Activated B cell treated with CpG ODN at 0.5 μM for 24 hours (primary cell): ENCODE results near the gene JUP. TPM values are rescaled to one million over a fixed set of nuclear protein-coding genes. Genes with fewer than 3 reads are reported as not detected.

Experiments used
- ATAC-seq: fragments of 200-7000 bp; cut with Tn5 transposase; one replicate; pipeline ENCODE4 v1.10.0; 2021; ENCODE audit warnings: low read depth, mild to moderate bottlenecking, moderate library complexity
- CTCF ChIA-PET: fragments of 350-600 bp; sonication (Branson Sonifier 250); formaldehyde crosslinking; loops from one replicate; lab custom pipeline; 2021; ENCODE audit warnings: antibody characterized with exemption; lab: Charles Lee
- POLR2A ChIA-PET: fragments of 350-600 bp; sonication (Branson Sonifier 250); formaldehyde crosslinking; loops from one replicate; lab custom pipeline; 2021; ENCODE audit warnings: antibody characterized with exemption; lab: Charles Lee
- DNase-seq: peaks from one replicate; pipeline ENCODE4 v3.0.0; 2022
- H3K27ac Mint-ChIP-seq: one replicate; pipeline ENCODE4 v1.8.0; 2020; ENCODE audit warnings: mixed read lengths
- H3K27me3 Mint-ChIP-seq: one replicate; pipeline ENCODE4 v1.8.0; 2021; ENCODE audit warnings: mixed read lengths
- H3K36me3 Mint-ChIP-seq: one replicate; pipeline ENCODE4 v1.8.0; 2021; ENCODE audit warnings: low read depth, mixed read lengths
- H3K4me1 Mint-ChIP-seq: one replicate; pipeline ENCODE4 v1.8.0; 2021; ENCODE audit warnings: mixed read lengths
- H3K4me3 Mint-ChIP-seq: one replicate; pipeline ENCODE4 v1.8.0; 2020; ENCODE audit warnings: mild to moderate bottlenecking, mixed read lengths
- H3K9me3 Mint-ChIP-seq: one replicate; pipeline ENCODE4 v1.8.0; 2020; ENCODE audit warnings: mixed read lengths
- CTCF ChIP-seq: fragments of 200-600 bp; IDR thresholded peaks from one replicate; pipeline ENCODE4 v1.8.0; 2022; ENCODE audit warnings: antibody characterized with exemption, mild to moderate bottlenecking
- intact Hi-C: fragments of 100-400 bp; cut with micrococcal nuclease; formaldehyde crosslinking; loops from one replicate; pipeline ENCODE4 v1.15.1; 2024
- total RNA-seq: library from RNA; stranded (reverse); gene quantifications from 2 replicates; pipeline ENCODE4 v1.2.3, GENCODE V29; 2022

JUP gene
- total RNA-seq, 1 donor from 2014 or later = 31.1 TPM

- DNase-seq = no peak
- CTCF ChIA-PET = no interaction called here
- intact Hi-C loops = no loop called here
- Mint-ChIP-seq H3K27me3 (no peaks in the 10 kb centered on the region), H3K4me3 (no peak overlapping the region), H3K36me3 (peaks cover 31% of the 10 kb centered on the region), H3K4me1 (no peaks in the 10 kb centered on the region), H3K9me3 (no peaks in the 10 kb centered on the region), H3K27ac (no peak overlapping the region)
- no peak for TF ChIP-seq CTCF
- no peak for ATAC-seq
- POLR2A ChIA-PET = no interaction called here
These were observed 37.6 kb upstream of the JUP start for GRCh38 chr17:41824086-41824485.

- DNase-seq (no peak), ATAC-seq (no peak)
- Mint-ChIP-seq H3K27me3 (no peaks in the 10 kb centered on the region), H3K4me3 (no peak overlapping the region), H3K27ac (no peak overlapping the region), H3K36me3 (peaks cover 27% of the 10 kb centered on the region), H3K9me3 (no peaks in the 10 kb centered on the region), H3K4me1 (no peaks in the 10 kb centered on the region)
- ChIA-PET CTCF (no interaction called here), POLR2A (no interaction called here)
- intact Hi-C loops = no loop called here
- TF ChIP-seq CTCF = no peak
These were observed 37.1 kb upstream of the JUP start for GRCh38 chr17:41823580-41823979.

GRCh38 chr17:41823141-41823524 lies 36.6 kb upstream of the JUP start:
- no peak overlapping the region for H3K4me3 Mint-ChIP-seq
- ATAC-seq = no peak
- no peaks in the 10 kb centered on the region for H3K9me3 Mint-ChIP-seq
- CTCF ChIA-PET = no interaction called here
- peaks cover 24% of the 10 kb centered on the region for H3K36me3 Mint-ChIP-seq
- POLR2A ChIA-PET = interaction anchor here (1.0 kb wide), 1 partner anchor 42 kb away, joined by 4 read pairs; the partner anchor contains the start of gene KLHL11
- H3K4me1 Mint-ChIP-seq = no peaks in the 10 kb centered on the region
- DNase-seq = no peak
- H3K27ac Mint-ChIP-seq = no peak overlapping the region
- intact Hi-C loops = no loop called here
- TF ChIP-seq CTCF = no peak
- no peaks in the 10 kb centered on the region for H3K27me3 Mint-ChIP-seq

- ATAC-seq (no peak), DNase-seq (no peak)
- Mint-ChIP-seq H3K9me3 (no peaks in the 10 kb centered on the region), H3K4me3 (no peak overlapping the region), H3K36me3 (peaks cover 19% of the 10 kb centered on the region), H3K27ac (no peak overlapping the region), H3K4me1 (no peaks in the 10 kb centered on the region), H3K27me3 (no peaks in the 10 kb centered on the region)
- ChIA-PET POLR2A (interaction anchor here (1.0 kb wide), 1 partner anchor 43 kb away, joined by 4 read pairs; the partner anchor contains the start of gene KLHL11), CTCF (no interaction called here)
- intact Hi-C loops = no loop called here
- TF ChIP-seq CTCF = no peak
These were observed 36.0 kb upstream of the JUP start for GRCh38 chr17:41822216-41823140.

GRCh38 chr17:41821776-41822175 lies 35.3 kb upstream of the JUP start:
- ChIA-PET POLR2A (no interaction called here), CTCF (no interaction called here)
- H3K9me3 Mint-ChIP-seq = no peaks in the 10 kb centered on the region
- H3K27me3 Mint-ChIP-seq = no peaks in the 10 kb centered on the region
- TF ChIP-seq CTCF = no peak
- H3K4me1 Mint-ChIP-seq = no peaks in the 10 kb centered on the region
- H3K4me3 Mint-ChIP-seq = no peak overlapping the region
- ATAC-seq (no peak), DNase-seq (no peak)
- no peak overlapping the region for H3K27ac Mint-ChIP-seq
- peaks cover 16% of the 10 kb centered on the region for H3K36me3 Mint-ChIP-seq
- intact Hi-C loops = no loop called here
